HG02571 (cell line): Measurements from ENCODE around the gene COTL1.

Experiments used
- ATAC-seq: cut with Tn5 transposase; IDR thresholded peaks from one replicate; pipeline ENCODE4 v1.9.1; 2021; ENCODE audit warnings: mild to moderate bottlenecking, moderate library complexity; ENCODE audit not compliant: unreplicated experiment

The COTL1 gene

DNA sequence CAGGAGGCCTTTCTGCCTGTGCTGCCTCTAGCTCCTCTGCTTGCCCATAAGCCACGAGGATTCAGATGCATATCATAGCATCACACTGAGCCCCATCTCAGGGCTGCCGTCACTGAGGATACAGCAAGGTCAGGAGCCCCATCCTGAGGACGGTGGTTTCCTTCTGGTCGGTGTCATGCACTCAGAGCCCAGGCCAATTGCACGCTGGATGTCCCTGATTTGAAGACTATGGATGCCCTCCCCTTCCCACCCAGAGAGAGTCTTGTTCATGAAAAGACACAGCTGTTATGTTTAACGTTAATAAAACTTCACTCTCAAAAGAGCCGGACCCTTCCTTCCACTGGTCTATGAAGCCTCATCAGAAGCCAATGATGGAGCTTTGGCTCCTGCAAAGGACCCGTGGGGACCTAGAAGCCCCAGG is 19.9 kb downstream of the COTL1 start:
- ATAC-seq = no peak

DNA sequence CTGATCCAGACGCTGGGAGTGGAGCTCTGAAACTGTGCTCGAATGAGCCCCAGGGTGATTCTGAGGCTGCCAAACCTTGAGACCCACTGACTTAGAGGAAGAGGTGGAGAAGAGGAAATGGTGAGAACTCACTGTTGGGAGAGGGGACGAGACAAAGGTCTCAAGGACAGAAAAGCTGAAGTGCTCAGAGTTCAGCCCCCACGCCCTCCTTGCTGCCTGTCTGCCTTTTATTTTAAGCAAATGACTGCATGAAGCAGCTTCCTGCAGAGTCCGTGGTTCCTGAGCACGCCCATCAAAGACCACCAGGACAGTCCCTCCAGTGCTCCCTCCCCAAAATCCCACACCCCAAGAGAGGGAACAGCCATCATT is 20.4 kb downstream of the COTL1 start:
- no peak for ATAC-seq

DNA sequence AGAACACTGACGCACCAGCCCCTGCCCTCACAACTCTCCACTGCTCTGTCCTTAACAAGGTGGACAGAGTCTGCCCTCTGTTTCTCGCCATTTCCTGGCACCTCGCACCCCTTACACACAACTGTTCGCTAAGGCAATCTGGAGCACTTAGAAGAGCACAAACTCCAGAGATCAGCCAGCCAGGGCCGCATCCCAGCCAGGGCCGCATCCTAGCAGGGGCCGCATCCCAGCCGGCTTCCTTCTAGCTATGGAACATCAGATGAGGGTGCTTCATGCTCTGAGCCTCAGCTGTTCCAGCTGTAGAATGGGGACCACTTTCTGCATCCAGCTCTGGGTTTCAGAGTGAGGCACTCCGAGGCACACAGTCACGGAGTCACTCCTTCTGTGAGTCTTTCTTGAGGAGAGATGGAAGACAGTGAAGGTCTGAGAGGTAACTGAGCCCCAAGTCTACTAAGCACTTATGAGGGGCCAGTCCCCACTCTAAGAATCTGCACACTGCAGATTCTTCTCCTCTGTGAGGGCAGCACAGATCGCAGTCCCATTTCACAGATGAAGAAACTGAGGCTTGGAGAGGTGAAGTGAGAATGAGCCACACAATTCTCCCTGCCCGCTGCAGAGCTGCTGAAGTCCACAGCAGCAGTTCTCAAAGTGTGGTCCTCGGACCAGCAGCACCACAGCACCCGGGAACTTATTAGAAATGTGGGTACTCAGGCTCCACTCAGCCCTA is 20.9 kb downstream of the COTL1 start:
- no peak for ATAC-seq

DNA sequence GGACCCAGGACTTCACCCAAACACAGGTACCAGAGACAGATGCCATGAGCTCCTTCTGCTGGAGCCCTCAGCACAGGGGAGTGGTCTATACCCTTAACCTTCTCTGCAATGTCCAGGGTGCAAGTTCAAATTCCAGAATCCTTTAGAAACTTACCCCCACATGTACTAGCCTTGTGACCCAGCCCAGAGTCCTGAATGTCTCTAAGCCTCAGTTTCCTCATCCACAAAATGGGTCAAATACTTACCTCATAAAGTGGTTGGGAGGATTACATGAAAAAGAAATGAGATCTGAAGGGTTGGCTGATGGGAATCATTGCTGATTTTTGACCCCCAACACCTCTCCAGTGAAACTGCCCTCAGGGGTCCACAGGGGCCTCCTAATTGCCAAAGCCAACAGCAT is 21.7 kb downstream of the COTL1 start:
- ATAC-seq = no peak

DNA sequence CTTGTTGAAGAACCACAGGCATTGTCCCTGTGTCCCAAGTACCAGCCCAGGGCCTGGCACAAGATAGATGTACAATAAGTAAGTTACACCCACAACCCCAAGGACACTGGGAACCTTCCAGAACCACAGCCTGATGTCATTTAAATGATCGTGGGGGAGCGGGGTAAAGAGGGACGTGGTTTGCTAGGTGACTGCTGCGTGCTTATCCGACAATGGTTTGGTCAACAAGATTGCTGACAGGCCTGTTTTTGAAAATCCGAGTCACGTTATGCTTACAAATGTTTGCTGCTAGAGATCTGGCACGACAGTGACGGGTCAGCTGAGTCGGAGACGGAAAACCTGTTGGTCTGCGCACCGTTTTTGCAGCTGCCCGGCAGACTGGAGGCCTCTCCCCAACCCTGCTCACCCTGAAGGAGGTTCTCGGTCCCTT is 22.8 kb downstream of the COTL1 start:
- ATAC-seq = no peak

DNA sequence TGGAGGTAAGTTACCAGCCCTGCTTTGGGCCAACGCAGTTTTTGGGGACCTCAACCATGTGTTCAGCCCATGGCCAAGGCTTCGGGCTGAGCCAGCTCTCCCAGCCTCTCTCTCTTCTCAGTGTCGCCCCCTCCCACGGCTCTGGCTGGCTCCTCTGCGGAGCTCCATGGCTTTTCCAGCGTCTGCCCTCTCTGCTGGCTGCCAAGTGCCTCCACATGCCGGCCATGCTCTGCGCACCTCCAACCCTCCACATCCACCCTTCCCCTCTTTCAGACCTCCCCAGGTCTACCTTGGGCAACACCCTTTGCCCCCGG is 23.2 kb downstream of the COTL1 start:
- no peak for ATAC-seq

DNA sequence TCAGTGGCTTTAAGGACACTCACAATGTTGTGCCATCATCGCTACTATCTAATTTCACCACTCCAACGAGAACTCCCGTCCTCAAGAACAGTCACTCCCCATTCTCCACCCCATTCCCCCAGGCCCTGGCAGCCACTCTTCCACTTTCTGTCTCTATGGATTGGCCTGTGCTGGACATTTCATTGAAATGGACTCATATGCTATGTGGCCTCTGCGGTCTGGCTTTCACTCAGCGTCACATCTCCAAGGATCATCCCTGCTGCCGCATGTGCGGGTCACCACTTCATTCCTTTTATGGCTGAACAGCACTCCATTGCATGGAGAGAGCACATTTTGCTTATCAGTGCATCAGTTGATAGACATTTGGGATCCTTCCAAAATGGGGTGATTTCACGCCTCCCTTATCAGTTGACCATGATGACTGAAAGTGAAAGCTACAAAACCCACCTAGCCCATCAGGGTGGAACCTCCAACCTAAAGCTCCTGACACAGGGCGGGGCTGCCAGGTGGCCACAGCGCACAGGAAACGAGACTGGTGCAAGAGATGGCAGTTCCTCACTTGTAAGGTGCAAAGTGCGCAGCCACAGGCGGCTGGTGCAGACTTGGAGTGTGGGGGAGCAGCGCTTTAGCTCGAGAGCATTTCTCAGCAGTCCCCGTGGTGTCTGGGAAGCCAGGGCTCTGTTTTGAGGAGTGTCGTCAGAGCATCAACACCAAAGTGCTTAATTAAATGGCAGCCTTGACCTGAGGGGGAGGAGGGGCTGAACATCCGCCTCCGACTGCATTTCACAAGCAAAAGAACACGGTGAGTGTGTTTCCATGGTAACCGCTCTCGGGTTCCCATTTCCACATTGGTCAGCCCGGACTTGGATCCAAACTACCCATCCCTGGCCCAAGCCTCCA is 23.8 kb downstream of the COTL1 start:
- peak; percentile 71 for ATAC-seq

DNA sequence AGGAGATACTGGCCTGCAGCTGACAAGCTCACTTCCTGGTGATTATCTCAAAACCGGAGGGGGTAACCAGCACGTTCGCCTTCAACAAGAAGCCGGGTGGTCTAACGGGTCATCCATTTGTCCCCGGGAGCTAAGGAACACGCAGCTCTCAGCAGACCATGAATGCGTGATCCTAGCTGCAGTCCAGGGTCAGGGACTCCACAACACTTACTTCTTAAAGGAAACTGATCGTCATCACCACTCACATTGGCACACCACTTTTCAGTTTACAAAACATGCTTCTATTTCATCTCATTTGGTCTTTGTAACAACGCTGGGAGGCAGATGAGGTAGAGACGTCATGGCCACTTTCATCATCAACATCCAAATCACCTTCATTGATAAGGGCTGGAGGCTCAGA is 25.2 kb downstream of the COTL1 start:
- ATAC-seq = no peak

DNA sequence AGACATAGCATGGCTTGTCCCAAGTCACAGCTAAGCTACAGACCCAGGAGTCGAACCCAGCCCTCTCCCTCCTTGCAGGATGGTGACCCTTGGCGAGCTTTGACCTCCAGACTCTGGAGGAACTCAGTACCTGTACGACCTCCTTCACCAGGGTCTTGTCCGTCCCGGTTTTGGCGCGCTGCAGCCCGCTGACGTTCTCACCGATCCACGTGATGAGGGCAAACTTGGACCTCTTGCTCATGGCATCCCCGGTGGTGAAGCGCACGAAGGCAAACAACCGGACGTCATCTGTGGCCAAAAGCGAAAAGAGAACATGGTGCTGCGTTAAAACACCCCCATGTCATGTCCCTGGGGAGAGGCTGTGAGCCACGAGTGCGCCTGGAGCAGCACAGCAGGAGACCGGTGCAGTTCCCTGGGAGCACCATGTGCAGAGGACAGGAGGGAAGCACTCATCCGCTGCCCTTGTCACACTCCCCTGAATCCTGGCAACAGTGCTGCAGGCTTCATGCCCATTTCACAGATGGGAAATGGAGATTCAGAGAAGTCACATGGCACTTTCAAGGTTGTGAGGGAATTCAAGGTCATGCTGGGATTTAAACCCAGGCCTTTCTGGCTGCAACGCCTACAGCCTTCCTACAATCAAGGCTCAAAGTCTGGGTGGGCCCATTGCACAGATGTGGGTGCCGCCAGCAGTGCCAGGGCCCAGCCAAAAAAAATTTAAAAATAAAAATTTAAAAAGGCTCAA is 27.7 kb downstream of the COTL1 start:
- ATAC-seq = no peak

DNA sequence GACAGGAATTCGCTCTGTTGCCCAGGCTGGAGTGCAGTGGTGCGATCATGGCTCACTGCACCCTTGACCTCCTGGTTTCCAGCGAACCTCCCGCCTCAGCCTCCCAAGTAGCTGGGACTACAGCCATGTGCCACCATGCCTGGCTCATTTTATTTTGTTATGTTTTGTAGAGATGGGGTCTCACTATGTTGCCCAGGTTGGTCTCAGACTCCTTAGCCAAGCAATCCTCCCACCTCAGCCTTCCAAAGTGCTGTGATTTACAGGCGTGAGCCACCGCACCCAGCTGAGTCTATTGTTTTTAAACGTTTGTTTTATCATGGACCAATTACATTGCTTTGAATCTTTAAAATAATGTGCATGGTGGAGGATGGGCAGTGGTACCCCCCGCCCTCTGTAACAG is 28.9 kb downstream of the COTL1 start:
- no peak for ATAC-seq

DNA sequence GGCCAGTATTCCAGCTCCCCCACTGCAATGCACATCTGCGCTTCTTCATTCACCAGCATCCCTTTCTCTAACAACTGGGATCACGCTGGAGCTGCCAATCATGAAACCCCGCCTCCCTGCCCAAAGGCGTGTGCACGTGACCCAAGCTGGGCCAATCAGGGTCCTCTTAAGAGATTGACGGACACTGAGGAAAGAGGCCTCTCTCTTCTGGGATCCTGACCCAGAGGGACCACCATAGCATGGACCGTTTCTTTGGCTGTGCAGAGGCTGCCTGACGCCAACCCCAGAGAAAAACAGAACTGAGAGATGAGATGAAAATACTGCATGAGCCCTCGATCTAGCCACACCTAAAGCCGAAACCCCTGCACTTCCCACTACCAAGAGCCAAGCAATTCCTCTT is 32.0 kb downstream of the COTL1 start:
- ATAC-seq = no peak

DNA sequence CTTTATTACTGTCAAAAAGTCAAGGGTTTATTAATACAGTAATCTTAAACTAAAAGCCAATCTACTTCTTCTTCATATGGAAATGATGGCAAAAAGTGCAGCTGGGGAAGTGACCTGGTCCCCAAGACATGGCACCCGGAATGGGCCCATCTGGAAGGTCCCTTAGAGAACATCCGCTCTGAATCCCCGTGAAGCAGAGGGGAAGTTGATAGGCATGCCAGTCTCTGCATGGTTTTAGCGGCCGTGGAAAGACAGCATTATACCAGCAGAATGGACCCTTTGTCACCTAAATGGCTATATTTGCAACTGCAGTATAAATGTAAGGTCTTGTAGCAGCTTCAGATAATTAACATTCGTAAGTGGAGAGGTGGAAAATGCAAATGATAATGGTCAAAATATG is 32.4 kb downstream of the COTL1 start:
- ATAC-seq = no peak

DNA sequence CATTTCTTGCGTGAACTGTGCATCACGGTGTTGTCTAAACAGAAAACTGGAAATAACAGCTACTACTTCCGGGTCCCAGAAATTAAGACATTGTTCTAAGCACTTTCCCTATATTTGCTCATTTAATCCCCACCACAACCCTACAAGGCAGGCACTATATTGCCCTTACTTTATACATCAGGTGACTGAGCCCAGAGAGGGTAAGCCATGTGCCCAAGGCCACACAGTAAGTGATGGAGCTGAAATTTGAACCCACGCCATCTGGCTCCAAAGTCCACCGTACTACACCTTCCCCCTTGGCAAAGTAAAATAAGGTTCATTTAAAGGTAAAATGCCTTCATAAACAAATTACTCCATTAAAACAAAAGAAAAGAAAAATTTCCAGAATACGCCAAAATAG is 33.2 kb downstream of the COTL1 start:
- no peak for ATAC-seq

DNA sequence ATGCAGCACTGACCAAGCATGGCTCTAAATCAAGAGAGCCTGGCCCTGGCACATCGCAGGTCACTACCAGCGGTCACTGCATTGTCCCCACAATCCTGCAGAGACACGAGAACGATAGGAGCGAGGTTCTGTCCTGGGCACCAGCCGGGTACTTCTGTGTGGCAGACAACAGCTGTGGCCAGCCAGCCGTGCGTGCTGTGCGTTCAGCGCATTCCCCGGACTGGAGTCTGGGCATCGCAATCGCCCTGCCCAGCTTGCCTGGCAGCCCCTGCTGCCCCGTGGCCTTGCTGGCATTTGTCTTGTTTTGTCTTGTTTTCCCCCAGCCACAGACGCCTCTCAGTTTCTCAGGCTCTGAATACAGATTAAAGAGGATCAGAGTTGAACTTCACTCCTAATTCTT is 33.9 kb downstream of the COTL1 start:
- no peak for ATAC-seq

DNA sequence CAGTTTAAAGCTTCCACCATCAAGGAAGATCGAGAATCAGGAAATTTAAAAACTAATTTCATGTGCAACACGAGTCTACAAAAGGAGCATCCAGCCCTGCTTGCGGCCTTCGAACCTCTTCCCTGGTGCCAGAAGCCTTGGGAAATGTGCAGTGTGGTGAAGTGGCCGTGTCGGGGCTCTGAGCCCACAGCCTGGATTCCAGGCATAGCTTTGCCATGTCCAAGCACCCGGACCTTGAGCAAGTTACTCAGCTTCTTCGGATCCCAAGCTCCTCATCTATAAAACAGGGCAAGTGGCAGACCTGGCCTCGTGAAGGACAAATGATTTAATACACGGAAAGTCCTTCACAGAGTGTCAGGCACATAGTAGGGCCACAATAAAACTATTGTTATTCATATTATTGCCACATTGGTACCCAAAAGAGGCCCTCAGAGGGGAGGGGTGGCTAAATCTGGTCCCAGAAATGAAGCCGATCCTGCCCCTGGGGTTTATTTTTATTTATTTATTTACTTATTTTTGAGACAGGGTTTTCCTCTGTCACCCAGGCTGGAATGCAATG is 34.8 kb downstream of the COTL1 start:
- no peak for ATAC-seq

DNA sequence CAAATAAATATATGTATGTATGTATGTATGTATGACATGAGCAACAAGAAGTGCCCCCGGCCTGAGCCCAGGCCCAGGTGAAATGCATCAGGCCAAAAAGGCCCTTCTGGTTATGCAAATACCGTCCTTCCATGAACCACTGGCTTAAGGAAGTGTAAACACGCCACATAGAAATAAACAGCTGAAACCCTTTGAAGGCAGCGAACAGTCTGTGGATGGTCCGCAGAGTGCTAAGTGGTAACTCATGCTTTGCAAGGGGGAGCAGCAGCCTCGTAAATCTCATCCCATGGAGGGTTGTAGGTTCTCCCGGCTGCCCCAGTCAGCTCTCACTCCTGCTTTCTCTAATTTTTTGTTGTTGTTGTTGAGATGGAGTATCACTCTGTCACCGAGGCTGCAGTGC is 36.7 kb downstream of the COTL1 start:
- ATAC-seq = no peak

DNA sequence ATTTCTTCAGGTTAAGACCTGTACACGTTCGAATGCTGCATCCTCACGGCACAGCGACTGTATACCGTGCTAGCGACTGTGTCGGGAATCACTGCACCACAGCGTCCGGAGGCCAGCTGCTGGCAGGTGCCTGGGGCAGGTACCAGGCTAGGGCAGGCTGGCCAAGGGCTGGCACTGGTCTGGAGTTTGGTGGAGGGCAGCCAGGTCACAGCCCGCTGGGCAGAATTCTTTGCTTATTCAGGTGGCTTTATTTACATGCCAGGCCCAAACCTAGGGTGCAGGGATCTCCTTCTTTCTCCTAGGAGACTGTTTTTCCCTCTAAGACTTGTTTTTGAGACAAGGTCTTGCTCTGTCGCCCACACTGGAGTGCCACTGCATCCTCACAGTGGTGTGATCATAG is 37.9 kb downstream of the COTL1 start:
- ATAC-seq = no peak

DNA sequence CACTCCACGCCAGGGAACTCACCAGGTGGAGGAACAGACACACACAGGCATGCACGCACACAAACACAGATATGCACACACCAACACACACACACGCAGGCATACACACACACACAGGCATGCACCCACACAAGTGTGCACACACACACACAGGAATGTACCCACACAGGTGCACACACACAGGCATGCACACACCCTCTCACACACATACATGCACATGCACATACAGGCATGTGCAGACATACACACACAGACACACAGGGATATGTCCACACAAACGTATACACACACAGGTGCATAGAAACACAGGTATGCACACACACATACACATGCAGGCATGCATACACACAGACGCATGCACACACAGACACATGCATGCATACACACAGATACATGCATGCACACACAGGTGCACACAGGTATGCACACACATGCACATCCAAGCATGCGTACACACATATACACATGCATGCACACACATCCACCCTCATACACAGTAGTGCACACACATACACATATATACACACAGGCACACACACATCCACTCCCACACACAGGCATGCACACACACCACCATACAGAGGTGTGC is 39.2 kb downstream of the COTL1 start:
- ATAC-seq = no peak

DNA sequence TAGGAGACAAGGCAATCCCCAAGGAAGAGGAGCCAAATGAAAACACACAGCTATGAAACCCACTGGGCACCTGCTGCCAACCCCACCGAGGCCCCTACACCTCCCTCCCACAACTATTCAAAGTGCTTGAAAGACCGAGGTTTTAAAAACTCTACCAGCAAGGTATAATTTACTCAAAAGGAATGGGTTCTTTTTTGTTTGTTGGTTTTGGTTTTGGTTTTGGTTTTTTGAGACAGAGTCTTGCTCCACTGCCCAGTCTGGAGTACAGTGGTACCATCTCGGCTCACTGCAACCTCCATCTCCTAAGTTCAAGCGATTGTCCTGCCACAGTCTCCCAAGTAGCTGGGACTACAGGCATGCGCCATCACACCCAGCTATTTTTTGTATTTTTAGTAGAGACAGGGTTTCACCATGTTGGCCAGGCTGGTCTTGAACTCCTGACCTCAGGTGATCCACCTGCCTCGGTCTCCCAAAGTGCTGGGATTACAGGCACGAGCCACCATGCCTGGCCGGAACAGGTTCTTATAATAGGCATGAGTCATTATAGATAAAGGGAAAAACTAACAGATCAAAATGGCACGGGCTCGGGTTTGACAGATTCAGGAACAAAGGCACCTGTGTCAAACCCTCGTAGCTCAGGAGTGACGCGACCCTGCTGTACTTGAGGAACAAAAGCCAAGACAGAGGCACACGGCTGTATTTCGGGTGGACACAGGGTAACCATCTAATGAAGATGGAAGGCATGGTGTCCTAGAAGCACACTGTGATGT is 40.7 kb downstream of the COTL1 start:
- no peak for ATAC-seq

DNA sequence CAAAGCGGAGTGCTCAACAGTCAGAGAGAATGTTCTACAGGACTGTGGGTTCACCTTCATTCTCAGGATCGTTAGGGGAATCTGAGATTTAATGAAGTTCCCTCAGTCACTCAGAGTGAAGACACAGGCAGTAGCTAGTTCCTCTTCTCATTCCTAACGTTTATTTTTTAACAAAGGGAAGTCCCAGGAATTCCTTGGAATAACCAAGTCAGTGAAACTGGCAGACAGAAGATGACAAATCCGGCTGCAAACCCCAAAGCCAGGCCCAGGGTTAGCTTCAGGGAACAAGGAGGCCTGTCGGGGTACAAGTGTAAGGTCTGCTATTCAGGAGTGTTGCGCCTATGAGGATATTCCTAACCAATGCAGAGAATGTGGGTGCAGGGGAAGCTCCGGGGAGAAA is 42.0 kb downstream of the COTL1 start:
- no peak for ATAC-seq
